Psoas muscle (tissue), 8 donors: Measurements from ENCODE around the gene RALY. TPM values are rescaled to one million over a fixed set of nuclear protein-coding genes. Genes with fewer than 3 reads are reported as not detected.

Experiments
- ATAC-seq, 4 donors: fragments of 200-7000 bp; cut with Tn5 transposase; one replicate each; pipeline ENCODE4 v1.9.1; 2020; ENCODE audit warnings: moderate library complexity in 3 of 4, mild to moderate bottlenecking in 2 of 4
- DNase-seq, 2 donors: peaks; one replicate each; pipeline ENCODE4 v3.0.0-alpha.2; 2020
- H3K27ac ChIP-seq: fragments of 200-600 bp; one replicate; pipeline ENCODE4 v1.8.0; 2022
- H3K27me3 ChIP-seq, 3 donors: fragments of 200-600 bp in 1 of 3; one replicate each; pipeline versions ENCODE4 v1.6.1 to v1.8.0; 2013 to 2022; ENCODE audit warnings: low read length in 2 of 3, mild to moderate bottlenecking in 2 of 3, moderate library complexity in 1 of 3; ENCODE audit not compliant: insufficient read depth in 3 of 3
- H3K36me3 ChIP-seq, 2 donors: fragments of 200-600 bp in 1 of 2; one replicate each; pipeline versions ENCODE4 v1.6.1 to v1.8.0; 2013 to 2022; ENCODE audit warnings: low read depth in 1 of 2, mild to moderate bottlenecking in 1 of 2, moderate library complexity in 1 of 2; ENCODE audit not compliant: insufficient read depth in 1 of 2
- H3K4me1 ChIP-seq: fragments of 200-600 bp; one replicate; pipeline ENCODE4 v1.8.0; 2022
- H3K4me3 ChIP-seq: fragments of 200-600 bp; one replicate; pipeline ENCODE4 v1.8.0; 2022; ENCODE audit warnings: mild to moderate bottlenecking
- H3K9me3 ChIP-seq: fragments of 200-600 bp; one replicate; pipeline ENCODE4 v1.8.0; 2022
- CTCF ChIP-seq: fragments of 200-600 bp; IDR thresholded peaks from one replicate; pipeline ENCODE4 v1.8.0; 2022; ENCODE audit warnings: antibody characterized with exemption
- WGBS, 3 donors: extraction: QIAGEN DNeasy Blood & Tissue Kit; methylation state at CpG; one replicate each; pipeline versions ENCODE4 v1.1.6 to v1.1.7; 2013; 5-methylcytosine and 5-hydroxymethylcytosine counted together
- intact Hi-C, 2 donors: fragments of 100-400 bp; cut with DNase I; formaldehyde crosslinking; loops; one replicate each; pipeline versions ENCODE4 v1.11.0 to v1.14.2; 2022
- polyA plus RNA-seq, 3 donors: library from polyadenylated mRNA; stranded (reverse); fragments of 200-250 nt; gene quantifications; one replicate each; pipeline ENCODE4 v1.2.3, GENCODE V29; 2013
- total RNA-seq, 4 donors: library from RNA; stranded (reverse); fragmentation: NEBNext Ultra II Directional in 2 of 4; extraction: Animal tissue kit (Norgen Biotek cat#: 25700) in 2 of 4; gene quantifications; one replicate each; pipeline versions ENCODE4 v1.2.1 to v1.2.4, GENCODE V29; 2021 to 2023
- donor health status: healthy with polysubstance abuse.
- donor health status: DM: no; HTN: no; CAD: no; lungs with moderate emphysema.
- donor health status: Bipolar disorder and iron deficiency.
- donor health status: healthy.
- donor health status: DM: yes; HTN: yes; CAD: no.
- donor health status: DM: no; HTN: no; CAD: no.
- donor health status: DM: no; HTN: no; CAD: no.
- donor health status: DM: yes; HTN: yes; CAD: no.

Gene RALY
- total and polyA plus RNA-seq, 7 donors: 92.3 to 325 (median 120) TPM

DNA sequence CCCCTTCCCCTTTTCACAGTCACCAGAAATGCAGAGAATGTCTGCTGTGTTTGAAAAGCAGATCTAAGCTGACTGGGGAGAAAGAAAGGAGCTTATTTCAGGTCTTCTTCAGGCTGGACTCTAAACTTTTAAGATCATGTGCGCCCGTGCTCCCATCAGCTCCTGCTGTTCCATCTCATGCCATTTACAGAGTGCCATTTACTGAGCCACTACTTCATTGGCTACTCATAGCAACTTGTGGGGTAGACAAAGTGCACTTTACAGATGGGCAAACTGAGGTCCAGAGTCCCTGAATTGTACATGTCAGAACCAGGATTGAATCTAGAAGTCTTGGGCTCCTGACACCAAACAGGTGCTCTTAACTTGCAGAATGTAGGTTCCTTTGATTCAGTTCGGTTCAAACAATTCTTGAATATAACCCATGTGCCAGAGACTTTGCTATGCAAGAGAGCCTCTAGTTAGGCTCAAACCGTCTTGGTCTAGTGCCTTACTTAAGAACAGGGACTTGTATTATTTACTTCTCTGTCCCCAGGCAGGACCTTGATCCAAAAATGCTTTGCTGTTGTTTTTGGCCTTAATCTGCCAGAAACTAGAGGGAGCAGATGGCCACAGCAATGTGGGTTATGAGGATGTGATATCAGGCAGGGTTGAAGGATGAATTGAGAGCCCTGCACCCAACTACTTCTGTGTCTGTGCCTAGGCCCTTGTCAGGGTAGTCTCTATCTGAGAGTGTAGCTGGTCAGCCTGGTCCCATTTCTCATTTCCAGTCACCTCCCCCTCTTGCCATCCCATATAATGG is 56.4 kb downstream of the RALY start:
- Histone ChIP-seq H3K9me3 (no peaks in the 10 kb centered on the region), H3K4me1 (peaks cover 29% of the 10 kb centered on the region), H3K27me3 (no peaks in the 10 kb centered on the region), H3K27ac (no peak overlapping the region), H3K36me3 (no peaks in the 10 kb centered on the region), H3K4me3 (no peak overlapping the region)
- DNase-seq (no peak), ATAC-seq (no peak)
- no peak for TF ChIP-seq CTCF
- intact Hi-C loops: no loop called here
- 62 to 74% (median 65%) methylated on average over 4 of the region's 4 CpGs for WGBS, 3 donors

DNA sequence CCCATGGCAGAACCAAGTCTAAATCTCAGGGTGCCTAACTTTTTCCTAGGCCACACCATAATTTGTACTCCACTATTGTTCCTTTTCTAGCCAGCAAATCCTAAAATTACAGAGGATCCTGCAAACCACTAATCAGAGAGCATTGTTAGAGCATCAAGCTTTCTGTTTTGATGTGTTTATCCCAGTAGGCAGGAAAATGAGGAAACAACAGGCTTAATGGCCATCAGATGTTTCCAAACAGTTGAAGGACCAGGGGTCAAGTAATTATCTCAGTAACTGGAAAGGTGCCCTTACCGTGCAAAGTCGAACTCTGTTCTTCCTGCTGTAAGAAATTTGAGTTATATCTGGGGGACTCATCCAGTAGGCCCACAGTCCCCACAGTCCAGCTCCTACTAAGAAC is 58.7 kb downstream of the RALY start:
- H3K4me1 ChIP-seq: peaks cover 16% of the 10 kb centered on the region
- ATAC-seq: no peak
- H3K27ac ChIP-seq: no peak overlapping the region
- H3K9me3 ChIP-seq: no peaks in the 10 kb centered on the region
- no peak for TF ChIP-seq CTCF
- H3K4me3 ChIP-seq: no peak overlapping the region
- intact Hi-C loops: no loop called here
- no peaks in the 10 kb centered on the region for H3K36me3 ChIP-seq
- DNase-seq: no peak
- H3K27me3 ChIP-seq: no peaks in the 10 kb centered on the region
- 54 to 75% (median 65%) methylated on average over 2 of the region's 2 CpGs for WGBS, 3 donors

DNA sequence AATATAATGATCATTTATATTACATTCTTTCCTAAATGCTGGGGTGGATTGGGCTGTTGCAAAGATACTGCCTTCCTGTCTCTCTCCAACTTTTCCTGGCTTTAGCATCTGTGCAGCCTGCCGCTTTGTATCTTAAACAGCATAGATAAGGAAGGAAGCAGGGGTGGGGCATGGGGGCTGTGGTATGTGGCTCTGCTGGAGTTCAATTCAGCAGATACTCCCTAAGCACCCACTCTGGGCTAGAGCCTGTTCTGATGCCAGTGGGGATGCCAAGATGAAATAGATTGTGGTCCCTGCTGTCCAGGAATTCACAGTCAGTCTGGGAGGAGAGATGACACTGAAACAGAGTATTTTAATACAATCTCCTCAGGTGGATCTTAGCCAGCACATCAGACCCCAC is 61.6 kb downstream of the RALY start:
- no peaks in the 10 kb centered on the region for H3K36me3 ChIP-seq
- no peak for TF ChIP-seq CTCF
- H3K9me3 ChIP-seq: no peaks in the 10 kb centered on the region
- no peak for ATAC-seq
- peaks cover 6% of the 10 kb centered on the region for H3K4me1 ChIP-seq
- no peaks in the 10 kb centered on the region for H3K27me3 ChIP-seq
- WGBS, 3 donors: 62 to 88% (median 86%) methylated on average over 1 of the region's 1 CpG
- DNase-seq: no peak
- H3K27ac ChIP-seq: no peak overlapping the region
- intact Hi-C loops: no loop called here
- H3K4me3 ChIP-seq: no peak overlapping the region

DNA sequence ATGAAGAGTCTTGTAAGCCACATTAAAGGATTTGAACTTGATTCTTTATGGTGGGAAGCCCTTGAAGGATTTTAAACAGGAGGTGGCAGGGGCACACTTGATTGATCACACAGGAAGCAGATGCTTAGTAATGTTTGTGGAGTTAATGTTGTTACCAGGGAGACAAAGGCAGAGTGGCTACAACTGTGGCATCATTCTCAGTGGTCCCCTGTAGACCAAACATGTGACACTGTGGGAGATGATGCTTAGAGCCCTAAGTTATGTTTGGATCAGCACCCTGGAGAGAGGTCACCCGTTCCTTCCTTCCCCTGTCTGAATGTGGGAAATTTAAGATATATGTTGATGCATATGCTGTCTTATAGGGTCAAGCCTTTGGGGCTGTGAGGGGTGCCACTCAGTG is 65.1 kb downstream of the RALY start:
- no peak overlapping the region for H3K27ac ChIP-seq
- intact Hi-C loops: no loop called here
- no peaks in the 10 kb centered on the region for H3K36me3 ChIP-seq
- TF ChIP-seq CTCF: no peak
- H3K4me1 ChIP-seq: no peaks in the 10 kb centered on the region
- ATAC-seq (no peak), DNase-seq (no peak)
- H3K27me3 ChIP-seq: no peaks in the 10 kb centered on the region
- no peak overlapping the region for H3K4me3 ChIP-seq
- no peaks in the 10 kb centered on the region for H3K9me3 ChIP-seq
- 14 to 32% (median 25%) methylated on average over 1 of the region's 1 CpG for WGBS, 3 donors

DNA sequence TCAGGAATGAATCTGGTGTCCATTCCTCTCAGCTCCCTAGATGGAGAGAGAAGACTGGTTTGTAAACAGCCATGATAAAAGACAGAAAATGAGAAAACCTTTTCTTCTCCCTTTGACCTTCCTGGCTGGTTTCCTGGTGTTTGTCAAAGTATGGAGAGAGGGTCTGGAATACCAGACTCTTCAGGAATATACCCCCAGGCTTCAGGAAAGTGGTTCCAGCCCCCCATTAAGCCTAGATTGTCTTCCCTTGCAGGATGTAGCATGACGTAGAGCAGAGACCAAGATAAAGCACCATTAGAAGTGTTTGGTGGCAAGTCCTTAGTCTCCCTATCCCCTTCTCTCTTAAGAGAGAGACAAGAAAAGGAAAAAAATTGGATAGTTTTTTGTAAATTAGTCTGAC is 67.3 kb downstream of the RALY start:
- Histone ChIP-seq H3K27ac (no peak overlapping the region), H3K4me3 (no peak overlapping the region), H3K9me3 (no peaks in the 10 kb centered on the region), H3K27me3 (no peaks in the 10 kb centered on the region), H3K4me1 (peaks cover 8% of the 10 kb centered on the region), H3K36me3 (no peaks in the 10 kb centered on the region)
- ATAC-seq: no peak
- no peak for TF ChIP-seq CTCF
- 79 to 95% (median 84%) methylated on average over 1 of the region's 1 CpG for WGBS, 3 donors
- intact Hi-C loops: loop anchor here in 1 of 2 donors (5.0 kb wide), 1 partner anchor 49 kb away; no protein-coding TSS in a partner anchor
- no peak for DNase-seq
